K562 (cell line): Measurements from ENCODE around the gene ASAH2. TPM values are rescaled to one million over a fixed set of nuclear protein-coding genes. Genes with fewer than 3 reads are reported as not detected.
A peak's percentile ranks its signal among the peaks of the same experiment; 100 is the strongest.

ENCODE experiments used
- ATAC-seq: fragments of 200-7000 bp; cut with Tn5 transposase; 3 replicates; pipeline ENCODE4 v1.9.1; 2020; ENCODE audit warnings: moderate library complexity
- BruUV-seq: library from RNA; stranded (reverse); fragments of 400-500 nt; replicated peaks from 2 replicates; lab custom pipeline; 2021; lab: Mats Ljungman, UMichigan
- CTCF ChIA-PET: fragments of 300-600 bp; formaldehyde crosslinking; extraction: SDS; loops from one replicate; lab custom pipeline; 2021; ENCODE audit warnings: low intra/inter-chr PET ratio; lab: Yijun Ruan, JAX
- POLR2A ChIA-PET: fragments of 300-600, 350-650 bp; sonication (Branson Sonifier 250); formaldehyde crosslinking; extraction: SDS; loops from one replicate; lab custom pipeline; 2021; ENCODE audit warnings: antibody characterized with exemption, inconsistent platforms; lab: Yijun Ruan, JAX
- DNase-seq, 4 experiments: peaks; one replicate each; pipeline versions ENCODE4 v3.0.0 to v3.0.0-alpha.2; 2011 to 2018; ENCODE audit warnings: low spot score in 3 of 4, mixed read lengths in 3 of 4; ENCODE audit errors: extremely low read depth in 1 of 4
- FAIRE-seq: peaks from 2 replicates; lab custom pipeline; 2011; peaks lifted over from hg19 to GRCh38; lab: Jason Lieb, UNC
- H2AFZ ChIP-seq: 2 replicates; pipeline ENCODE4 v1.6.0; 2011; ENCODE audit warnings: low read depth, low read length, control low read depth, inconsistent platforms
- H3K27ac ChIP-seq: fragments of 200-600 bp; 3 replicates; pipeline ENCODE4 v1.8.0; 2011; ENCODE audit warnings: low read depth, mild to moderate bottlenecking, control low read depth, inconsistent platforms, low read length, moderate library complexity, mixed read lengths; ENCODE audit errors: extremely low read depth
- H3K27me3 ChIP-seq, 2 experiments: fragments of 300-600 bp in 1 of 2; 2 replicates in 1 of 2; 3 replicates in 1 of 2; pipeline versions ENCODE4 v1.6.0 to v1.8.0; 2011; ENCODE audit warnings: inconsistent platforms in 2 of 2, low read length in 2 of 2, mild to moderate bottlenecking in 1 of 2, mixed read lengths in 1 of 2, moderate library complexity in 1 of 2; ENCODE audit not compliant: control insufficient read depth in 2 of 2, insufficient read depth in 2 of 2
- H3K36me3 ChIP-seq: fragments of 300-600 bp; 3 replicates; pipeline ENCODE4 v1.8.0; 2011; ENCODE audit warnings: mild to moderate bottlenecking, low read length, inconsistent platforms; ENCODE audit not compliant: control insufficient read depth, insufficient read depth
- H3K4me1 ChIP-seq, 2 experiments: fragments of 200-600 bp in 1 of 2; replicated peaks in 1 of 2; 2 replicates in 1 of 2; 3 replicates in 1 of 2; pipeline versions ENCODE4 v1.5.1 to v1.8.0; 2011; ENCODE audit warnings: inconsistent platforms in 2 of 2, low read length in 2 of 2, mild to moderate bottlenecking in 1 of 2, mixed read lengths in 1 of 2, moderate library complexity in 1 of 2; ENCODE audit not compliant: control insufficient read depth in 2 of 2, insufficient read depth in 2 of 2
- H3K4me2 ChIP-seq: 2 replicates; pipeline ENCODE4 v1.6.1; 2011; ENCODE audit warnings: low read length, control low read depth, inconsistent platforms, mixed read lengths; ENCODE audit not compliant: insufficient read depth
- H3K4me3 ChIP-seq: fragments of 200-600 bp; sonication (generic), shearing (Covaris generic); 2 replicates; pipeline ENCODE4 v1.5.1; 2016; ENCODE audit warnings: control low read depth, inconsistent platforms
- H3K79me2 ChIP-seq: fragments of 200-600 bp; 3 replicates; pipeline ENCODE4 v1.8.0; 2011; ENCODE audit warnings: low read length, inconsistent platforms; ENCODE audit not compliant: control insufficient read depth, insufficient read depth
- H3K9ac ChIP-seq, 2 experiments: 2 replicates each; pipeline versions ENCODE4 v1.6.0 to v1.6.1; 2011; ENCODE audit warnings: low read depth in 2 of 2, low read length in 2 of 2, control low read depth in 1 of 2, inconsistent platforms in 1 of 2, mild to moderate bottlenecking in 1 of 2, mixed read lengths in 1 of 2; ENCODE audit not compliant: insufficient read depth in 1 of 2
- H3K9me1 ChIP-seq: one replicate; pipeline ENCODE4 v1.6.0; 2011; ENCODE audit warnings: inconsistent platforms, mild to moderate bottlenecking, low read length, moderate library complexity; ENCODE audit not compliant: control insufficient read depth, insufficient read depth
- H3K9me3 ChIP-seq: replicated peaks from 2 replicates; pipeline ENCODE4 v1.5.1; 2011; ENCODE audit warnings: low read depth, low read length, inconsistent platforms; ENCODE audit not compliant: control insufficient read depth, insufficient read depth
- H4K20me1 ChIP-seq: replicated peaks from 2 replicates; pipeline ENCODE4 v1.6.1; 2011; ENCODE audit warnings: low read length, inconsistent platforms, mixed read lengths; ENCODE audit not compliant: control insufficient read depth, insufficient read depth
- SRSF7 ChIP-seq: fragments of 200-400 bp; formaldehyde crosslinking; optimal IDR thresholded peaks from 2 replicates; pipeline ENCODE3; 2017; ENCODE audit warnings: mild to moderate bottlenecking, low read depth, low read length
- ZBTB17 ChIP-seq: fragments of 450-650 bp; formaldehyde crosslinking; IDR thresholded peaks from 2 replicates; pipeline ENCODE4 v1.4.0; 2020; ENCODE audit warnings: mild to moderate bottlenecking
- ZNF23 ChIP-seq: fragments of 250-450 bp; sonication (Bioruptor Pico); IDR thresholded peaks from 2 replicates; pipeline ENCODE4 v1.4.0; 2020; ENCODE audit warnings: mild to moderate bottlenecking
- WGBS: fragments of 100-300 bp; shearing (Covaris generic); methylation state at CpG from one replicate; pipeline ENCODE4 v1.1.6; 2016; ENCODE audit warnings: low coverage, mixed read lengths; ENCODE audit not compliant: insufficient coverage; ENCODE audit errors: missing lambda C conversion rate; 5-methylcytosine and 5-hydroxymethylcytosine counted together
- in situ Hi-C: fragments of 300-500 bp; cut with MboI; formaldehyde crosslinking; loops from 4 replicates; pipeline ENCODE4 v1.15.0; 2018; ENCODE audit warnings: inconsistent platforms, mixed read lengths
- intact Hi-C: fragments of 100-400 bp; cut with micrococcal nuclease; formaldehyde crosslinking; loops from 2 replicates; pipeline ENCODE4 v1.14.2; 2022
- polyA plus RNA-seq, 8 experiments: library from polyadenylated mRNA; depleted of rRNA in 4 of 8; stranded (reverse) in 5 of 8; unstranded in 3 of 8; fragments of >200 nt; fragmentation: Nextera tagmentation in 2 of 8; fragmentation: Illumina TruSeq in 1 of 8; extraction: Ambion mirVana in 2 of 8; extraction: Trizol in 1 of 8; gene quantifications; 2 replicates each; pipeline versions ENCODE4 v1.2.1 to v1.2.3, GENCODE V29; 2011 to 2014; ENCODE audit warnings: inconsistent platforms in 1 of 8, missing spikeins in 1 of 8
- total RNA-seq, 7 experiments: library from RNA; depleted of rRNA in 6 of 7; stranded (reverse); fragments of >200 nt in 6 of 7; fragmentation: Illumina TruSeq in 2 of 7; extraction: Trizol in 2 of 7; gene quantifications; 2 replicates each; pipeline versions ENCODE4 v1.2.1 to v1.2.3, GENCODE V29; 2011 to 2021; ENCODE audit warnings: low replicate concordance in 1 of 7
- TF ChIP-seq, protein P1 (sequence below): sonication (generic); formaldehyde crosslinking; IDR thresholded peaks from 2 replicates; pipeline ENCODE4 v1.8.0; 2023; ENCODE audit warnings: mild to moderate bottlenecking, missing genetic modification reagents
- TF ChIP-seq, protein P2 (sequence below), 2 experiments: fragments of 450-650 bp; IDR thresholded peaks; 2 replicates each; pipeline ENCODE4 v1.6.1; 2016

Gene ASAH2
- total and polyA plus RNA-seq, 9 of the 15 experiments (the other 6 are each of a cell fraction or from before 2014, with no cell fraction given) = 2.5 to 12.0 (median 8.5) TPM

DNA sequence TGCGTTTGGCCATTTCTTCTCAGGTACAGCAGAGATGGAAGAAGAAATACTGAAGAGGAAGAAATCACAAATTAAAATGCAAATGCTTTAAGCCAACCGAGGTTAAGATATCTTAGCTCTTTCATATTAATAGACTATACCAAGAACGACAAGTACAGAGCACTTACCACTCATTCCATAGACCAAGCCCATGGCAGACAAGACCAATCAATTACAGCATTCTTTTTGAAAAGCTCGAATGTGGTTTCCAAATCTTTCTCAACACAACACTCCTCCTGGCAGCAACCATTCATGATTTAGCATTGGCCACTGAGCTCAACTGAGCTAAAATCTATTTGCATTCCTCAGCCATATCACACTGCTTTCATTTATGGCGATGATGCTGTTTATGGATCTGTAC lies 2.7 kb downstream of the ASAH2 start:
- H3K79me2 ChIP-seq = no peaks in the 10 kb centered on the region
- no peaks in the 10 kb centered on the region; a peak in 1 of 5 replicates for H3K4me1 ChIP-seq
- intact Hi-C loops = no loop called here
- H3K9me3 ChIP-seq = no peaks in the 10 kb centered on the region
- ChIA-PET CTCF (no interaction called here), POLR2A (interaction anchor here (1.1 kb wide), 1 partner anchor 27 kb away, joined by 4 read pairs; no protein-coding TSS in a partner anchor)
- no peak overlapping the region for H3K27ac ChIP-seq
- no peaks in the 10 kb centered on the region for H3K27me3 ChIP-seq
- H3K36me3 ChIP-seq = no peaks in the 10 kb centered on the region
- no peak overlapping the region for H3K9ac ChIP-seq
- TF ChIP-seq ZNF23 (CRISPR knock-in tag) = peak; percentile 85
- TF ChIP-seq, protein P1, sequence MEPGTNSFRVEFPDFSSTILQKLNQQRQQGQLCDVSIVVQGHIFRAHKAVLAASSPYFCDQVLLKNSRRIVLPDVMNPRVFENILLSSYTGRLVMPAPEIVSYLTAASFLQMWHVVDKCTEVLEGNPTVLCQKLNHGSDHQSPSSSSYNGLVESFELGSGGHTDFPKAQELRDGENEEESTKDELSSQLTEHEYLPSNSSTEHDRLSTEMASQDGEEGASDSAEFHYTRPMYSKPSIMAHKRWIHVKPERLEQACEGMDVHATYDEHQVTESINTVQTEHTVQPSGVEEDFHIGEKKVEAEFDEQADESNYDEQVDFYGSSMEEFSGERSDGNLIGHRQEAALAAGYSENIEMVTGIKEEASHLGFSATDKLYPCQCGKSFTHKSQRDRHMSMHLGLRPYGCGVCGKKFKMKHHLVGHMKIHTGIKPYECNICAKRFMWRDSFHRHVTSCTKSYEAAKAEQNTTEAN = no peak
- no peak for TF ChIP-seq SRSF7
- TF ChIP-seq ZBTB17 = peak; percentile 81
- TF ChIP-seq, protein P2, sequence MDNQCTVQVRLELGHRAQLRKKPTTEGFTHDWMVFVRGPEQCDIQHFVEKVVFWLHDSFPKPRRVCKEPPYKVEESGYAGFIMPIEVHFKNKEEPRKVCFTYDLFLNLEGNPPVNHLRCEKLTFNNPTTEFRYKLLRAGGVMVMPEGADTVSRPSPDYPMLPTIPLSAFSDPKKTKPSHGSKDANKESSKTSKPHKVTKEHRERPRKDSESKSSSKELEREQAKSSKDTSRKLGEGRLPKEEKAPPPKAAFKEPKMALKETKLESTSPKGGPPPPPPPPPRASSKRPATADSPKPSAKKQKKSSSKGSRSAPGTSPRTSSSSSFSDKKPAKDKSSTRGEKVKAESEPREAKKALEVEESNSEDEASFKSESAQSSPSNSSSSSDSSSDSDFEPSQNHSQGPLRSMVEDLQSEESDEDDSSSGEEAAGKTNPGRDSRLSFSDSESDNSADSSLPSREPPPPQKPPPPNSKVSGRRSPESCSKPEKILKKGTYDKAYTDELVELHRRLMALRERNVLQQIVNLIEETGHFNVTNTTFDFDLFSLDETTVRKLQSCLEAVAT (IDR thresholded peaks at IDR 0.05) = peak in 1 of 2 experiments; percentile 79; a peak in 2 of 4 replicates
- peak overlapping the region; percentile 1; the same call in 1 of the 2 replicates for H2AFZ ChIP-seq
- DNase-seq (no peak), FAIRE-seq (no peak), ATAC-seq (no peak)
- BruUV-seq = no TSS peak
- H3K4me3 ChIP-seq = no peak overlapping the region
- in situ Hi-C loops = loop anchor here (25.0 kb wide), 1 partner anchor 661 kb away; no protein-coding TSS in a partner anchor
- no peaks in the 10 kb centered on the region for H3K9me1 ChIP-seq
- WGBS = 12% methylated on average over 5 of the region's 5 CpGs
- no peaks in the 10 kb centered on the region for H4K20me1 ChIP-seq
- H3K4me2 ChIP-seq = no peak overlapping the region
